GM21529 (cell line): Measurements from ENCODE around the gene ANKRD50.

Source experiments
- ATAC-seq: cut with Tn5 transposase; IDR thresholded peaks from one replicate; pipeline ENCODE4 v1.9.1; 2021; ENCODE audit not compliant: unreplicated experiment

The ANKRD50 gene

DNA sequence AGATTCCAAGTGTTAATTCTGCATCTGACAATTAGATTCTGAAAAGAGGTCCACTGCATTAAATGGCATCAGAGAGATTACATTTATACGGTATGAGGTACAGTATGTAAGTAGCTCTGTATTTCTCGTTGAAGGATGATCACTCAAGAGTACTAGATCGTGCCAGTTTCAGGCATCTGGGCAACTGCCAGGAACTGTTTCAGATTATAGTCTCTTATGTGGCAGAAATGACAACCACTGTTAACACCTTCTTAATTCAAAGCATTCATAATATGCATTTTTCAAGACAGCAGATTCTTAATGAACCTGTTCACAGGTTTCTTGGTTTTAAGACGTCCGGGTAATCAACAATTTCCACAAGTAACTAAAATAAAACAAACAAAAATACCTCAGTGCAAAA, 1.6 kb downstream of the ANKRD50 start:
- no peak for ATAC-seq

DNA sequence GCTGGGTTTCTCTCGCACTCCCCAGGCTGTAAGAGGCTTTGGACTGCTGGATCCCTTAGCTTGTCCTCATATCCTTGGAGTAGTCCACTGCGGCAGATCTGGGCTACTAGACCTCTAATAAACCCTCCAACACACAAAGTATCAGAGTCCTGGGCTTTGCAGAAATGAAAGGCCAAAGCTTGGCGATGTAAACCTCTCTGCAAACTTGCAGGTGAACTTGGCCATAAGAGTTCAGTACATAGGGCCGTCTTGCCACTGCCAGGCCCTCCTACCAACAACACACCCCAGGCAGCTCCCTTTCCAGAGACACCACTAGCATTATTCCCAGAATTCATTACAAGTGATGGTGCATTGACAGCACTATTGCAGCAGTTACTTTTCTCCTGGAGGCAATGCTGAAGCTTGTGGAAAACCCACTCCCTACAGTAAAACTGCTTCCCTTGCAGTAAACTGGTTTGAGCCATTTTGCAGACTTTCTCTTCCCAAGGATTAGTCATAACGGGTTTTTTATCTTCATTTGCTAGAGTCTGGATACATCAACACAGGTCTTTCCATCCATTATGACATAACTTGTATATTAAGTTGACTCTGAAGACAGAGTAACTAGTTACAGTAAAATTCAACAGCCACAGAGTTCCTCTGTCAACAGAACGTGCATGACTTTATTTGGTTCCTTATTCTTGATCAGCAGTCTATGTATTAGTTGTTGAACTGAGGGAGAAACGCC, 2.4 kb downstream of the ANKRD50 start:
- ATAC-seq = no peak

DNA sequence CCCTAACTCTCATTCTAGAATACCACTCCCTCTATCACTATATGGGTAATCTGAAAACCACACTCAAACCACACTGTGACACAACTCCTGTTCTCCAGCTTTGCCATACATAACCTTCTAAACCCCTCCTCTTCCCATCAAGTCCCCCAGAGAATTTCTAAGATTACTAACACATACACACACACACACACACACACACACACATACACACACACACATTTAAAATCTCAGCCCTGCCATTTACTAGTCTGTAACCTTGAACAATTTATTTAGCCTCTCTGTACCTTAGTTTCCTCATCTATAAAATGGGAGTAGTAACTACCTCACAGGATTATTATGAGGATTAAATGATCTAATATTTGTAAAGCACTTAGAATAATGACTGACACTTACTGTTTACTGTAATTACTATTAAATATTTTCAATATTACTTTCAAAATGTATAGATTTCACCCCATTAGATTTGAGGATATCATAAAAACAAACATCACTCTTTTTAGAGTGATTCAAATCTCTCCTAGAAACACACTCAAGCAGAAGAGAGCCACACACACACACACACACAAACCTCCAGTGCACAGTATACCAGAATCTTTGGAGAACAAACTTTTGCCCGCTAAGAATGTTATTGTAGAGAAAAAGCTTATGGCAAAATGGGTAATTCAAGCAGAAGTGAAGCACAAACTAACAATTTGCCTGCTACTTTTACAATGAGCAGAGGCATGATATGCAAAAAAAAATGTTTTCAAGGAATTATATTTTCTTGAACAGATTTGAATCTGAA, 3.8 kb downstream of the ANKRD50 start:
- no peak for ATAC-seq

DNA sequence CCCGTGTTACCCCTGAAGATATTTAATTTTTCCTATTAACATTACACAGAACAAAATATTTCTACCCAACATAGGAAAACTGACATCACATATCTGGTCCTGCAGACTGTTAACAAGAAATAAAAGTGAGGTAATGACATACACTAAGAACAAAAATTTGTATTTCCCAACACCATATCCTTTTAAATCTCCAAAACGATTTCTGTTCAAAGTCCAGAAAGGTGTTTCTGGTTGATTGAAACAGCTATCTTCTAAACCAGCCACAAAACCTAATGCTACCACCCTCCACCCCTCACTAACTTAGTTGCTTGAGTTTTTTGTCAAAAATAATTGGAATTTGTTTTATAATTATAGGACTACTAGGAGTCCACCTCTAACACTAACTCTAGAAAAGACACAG, 7.1 kb downstream of the ANKRD50 start:
- ATAC-seq = no peak

- ATAC-seq = no peak
These were observed 9.4 kb downstream of the ANKRD50 start for GRCh38 chr4:124703154-124703553.

GRCh38 chr4:124697441-124697840, 15.1 kb downstream of the ANKRD50 start:
- ATAC-seq = no peak

- no peak for ATAC-seq
These were observed 16.4 kb downstream of the ANKRD50 start for GRCh38 chr4:124696182-124696581.

DNA sequence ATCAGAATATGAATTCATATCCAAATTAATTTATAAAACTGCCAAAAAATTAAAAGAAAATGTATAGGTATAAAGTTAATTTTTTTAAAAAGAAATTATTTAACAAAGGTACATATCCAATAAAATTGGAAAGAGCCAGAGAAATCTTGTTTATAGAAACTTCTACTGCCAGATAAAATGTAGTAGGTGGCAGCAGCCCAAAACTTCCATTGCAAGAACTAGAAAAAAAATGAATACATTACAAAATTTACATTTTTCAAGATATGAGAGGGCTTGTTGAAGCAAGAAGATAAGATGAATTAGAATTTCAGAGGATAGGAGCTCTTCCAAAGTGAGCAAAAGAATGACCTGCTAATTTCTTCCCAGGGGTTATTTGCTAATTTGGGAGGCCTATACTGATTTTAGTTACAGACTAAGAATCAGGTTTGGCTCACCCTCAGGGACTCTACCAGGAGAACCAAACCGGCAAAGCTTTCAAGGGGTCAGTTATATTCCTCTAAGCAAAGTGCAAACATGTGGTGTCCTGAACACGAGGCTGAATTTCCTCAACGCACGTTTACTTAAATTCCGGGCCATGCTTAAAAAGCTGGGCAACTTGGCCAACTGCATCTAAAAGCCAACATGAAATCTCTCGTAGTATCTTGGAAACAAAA, 17.5 kb downstream of the ANKRD50 start:
- ATAC-seq = no peak

- ATAC-seq = no peak
These were observed 18.2 kb downstream of the ANKRD50 start for GRCh38 chr4:124694306-124694705.

- ATAC-seq = no peak
These were observed 20.7 kb downstream of the ANKRD50 start for GRCh38 chr4:124691801-124692200.

- ATAC-seq = no peak
These were observed 26.3 kb downstream of the ANKRD50 start for GRCh38 chr4:124686279-124686678.

DNA sequence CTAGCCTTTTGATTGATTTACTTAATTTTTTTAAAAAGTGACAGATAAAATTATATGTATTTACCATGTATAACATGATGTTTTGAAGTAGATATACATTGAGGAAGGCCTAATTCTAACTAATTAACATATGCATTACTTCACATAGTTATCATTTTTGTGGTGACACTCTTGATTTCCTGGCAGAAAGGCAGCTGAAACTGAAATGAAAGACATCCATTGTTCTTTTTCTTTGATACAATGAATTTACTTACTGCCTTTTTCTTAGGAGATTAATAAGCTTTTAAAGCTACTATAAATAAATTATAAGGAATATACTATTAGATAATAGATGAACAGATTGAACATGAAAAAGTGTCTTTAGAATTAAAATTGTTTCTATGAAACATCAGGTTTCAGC, 26.7 kb downstream of the ANKRD50 start:
- no peak for ATAC-seq

- no peak for ATAC-seq
These were observed 28.2 kb downstream of the ANKRD50 start for GRCh38 chr4:124684301-124684700.

DNA sequence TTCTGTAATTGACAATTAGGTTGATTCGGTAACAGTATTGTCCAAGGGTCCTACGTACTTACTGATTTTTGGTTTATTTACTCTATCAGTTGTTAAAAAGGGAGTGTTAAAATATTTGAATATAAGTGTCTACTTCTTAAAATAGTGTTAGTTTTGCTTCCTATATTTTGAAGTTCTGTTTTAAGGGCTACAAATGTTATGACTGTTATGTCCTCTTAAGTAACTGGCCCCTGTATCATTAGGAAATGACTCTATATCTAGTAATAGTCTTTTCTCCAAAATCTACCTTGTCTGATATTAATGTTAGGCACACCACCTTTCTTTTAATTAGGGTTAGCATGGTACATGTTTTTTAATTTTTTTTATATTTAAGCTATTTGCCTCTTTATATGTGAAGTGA, 30.1 kb downstream of the ANKRD50 start:
- ATAC-seq = no peak

- ATAC-seq = no peak
These were observed 46.0 kb downstream of the ANKRD50 start for GRCh38 chr4:124666496-124666895.

GRCh38 chr4:124658795-124659194, 53.7 kb downstream of the ANKRD50 start:
- no peak for ATAC-seq

DNA sequence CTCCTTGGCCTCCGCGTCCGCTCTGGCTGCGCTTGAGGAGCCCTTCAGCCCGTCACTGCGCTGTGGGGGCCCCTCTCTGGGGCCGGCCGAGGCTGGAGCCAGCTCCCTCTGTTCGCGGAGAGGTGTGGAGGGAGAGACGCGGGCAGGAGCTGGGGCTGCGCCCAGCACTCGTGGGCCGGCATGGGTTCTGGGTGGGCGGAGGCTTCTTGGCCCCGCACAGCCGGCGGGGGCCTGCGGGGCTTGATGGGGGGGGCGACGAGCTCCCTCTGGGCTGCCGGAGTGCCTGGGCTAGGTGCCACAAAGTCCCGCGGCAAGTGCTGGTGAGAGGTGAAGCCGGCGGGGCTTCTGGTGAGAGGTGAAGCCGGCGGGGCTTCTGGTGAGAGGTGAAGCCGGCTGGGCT, 61.9 kb downstream of the ANKRD50 start:
- no peak for ATAC-seq

- ATAC-seq = no peak
These were observed 64.9 kb downstream of the ANKRD50 start for GRCh38 chr4:124647599-124647998.

GRCh38 chr4:124644621-124645020, 67.9 kb downstream of the ANKRD50 start:
- no peak for ATAC-seq

DNA sequence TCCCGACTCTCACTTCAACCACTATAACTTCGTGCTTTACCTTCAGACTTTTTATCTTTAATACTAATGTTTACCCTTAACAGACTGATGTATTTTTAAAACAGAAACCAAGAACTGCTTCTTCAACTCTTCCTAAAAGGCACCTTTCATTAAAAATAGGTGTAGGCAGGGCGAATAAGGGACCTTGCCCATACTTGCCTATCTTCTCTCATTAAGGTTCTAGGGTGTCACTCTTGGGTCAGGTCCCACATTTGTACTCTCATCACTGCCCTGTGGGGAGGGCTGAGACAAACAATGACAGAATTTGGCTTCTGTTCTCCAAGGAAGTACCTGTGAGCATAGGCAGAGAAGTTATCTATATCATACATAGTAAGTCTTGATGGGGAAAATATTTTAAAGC, 69.7 kb downstream of the ANKRD50 start:
- no peak for ATAC-seq

GRCh38 chr4:124641715-124642381, 70.7 kb downstream of the ANKRD50 start:
- ATAC-seq = no peak
